ENCODE measurements around the gene INSR.
"Not testable (repeated sequence)": the region's sequence is repeated elsewhere in the genome, so short reads cannot be mapped to it uniquely, and the experiment has no call there.

Gene INSR

DNA sequence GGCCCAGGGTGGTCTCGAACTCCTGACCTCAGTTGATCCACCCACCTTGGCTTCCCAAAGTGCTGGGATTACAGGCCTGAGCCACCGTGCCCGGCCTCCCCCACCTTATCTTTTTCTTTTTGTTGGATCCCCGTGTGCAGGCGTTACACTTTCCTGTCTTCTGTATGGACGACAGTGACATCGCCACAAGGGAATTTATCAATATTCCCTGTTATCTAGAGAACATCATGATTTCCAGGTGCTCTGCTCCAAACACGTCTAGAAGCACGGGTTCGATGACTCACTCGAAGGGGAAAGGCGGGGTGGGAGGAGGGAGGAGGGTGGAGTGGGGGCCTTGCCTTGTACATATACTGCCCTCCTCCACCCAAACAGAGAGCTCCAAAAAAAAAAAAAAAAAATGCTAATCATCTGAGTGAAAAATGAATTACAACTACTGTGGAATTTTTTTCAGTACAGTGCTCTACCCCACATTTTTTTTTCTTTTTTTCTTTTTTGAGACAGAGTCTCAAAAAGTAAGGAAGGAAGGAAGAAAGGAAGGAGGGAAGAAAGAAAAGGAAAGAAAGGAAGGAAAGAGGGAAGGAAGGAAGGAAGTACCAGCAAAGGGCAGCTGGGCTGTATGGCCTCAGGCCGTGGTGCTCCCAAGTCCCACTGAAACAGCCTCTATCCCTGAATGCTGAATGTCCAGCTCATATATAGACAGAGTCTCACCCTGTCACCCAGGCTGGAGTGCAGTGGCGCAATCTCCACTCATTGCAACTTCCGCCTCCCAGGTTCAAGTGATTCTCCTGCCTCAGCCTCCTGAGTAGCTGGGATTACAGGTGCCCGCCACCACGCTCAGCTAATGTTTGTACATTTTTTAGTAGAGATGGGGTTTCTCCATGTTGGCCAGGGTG is 36.8 kb downstream of the INSR start:
- no peak for DNase-seq

DNA sequence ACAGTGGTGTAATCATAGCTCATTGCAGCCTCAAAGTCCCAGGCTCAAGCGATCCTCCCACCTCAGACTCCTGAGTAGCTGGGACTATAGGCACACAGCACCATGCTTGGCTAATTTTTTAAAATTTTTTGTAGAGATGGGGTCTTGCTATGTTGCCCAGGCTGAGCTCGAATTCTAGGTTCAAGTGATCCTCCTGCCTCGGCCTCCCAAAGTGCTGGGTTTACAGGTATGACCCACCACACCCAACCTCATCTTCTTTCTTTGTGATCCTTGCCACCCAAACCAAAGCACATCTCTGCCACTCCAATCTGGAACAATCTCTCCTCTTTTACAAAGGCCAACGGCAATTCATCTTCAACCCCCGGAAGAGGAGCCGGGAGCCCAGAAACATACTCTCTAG is 38.6 kb downstream of the INSR start:
- no peak for DNase-seq

DNA sequence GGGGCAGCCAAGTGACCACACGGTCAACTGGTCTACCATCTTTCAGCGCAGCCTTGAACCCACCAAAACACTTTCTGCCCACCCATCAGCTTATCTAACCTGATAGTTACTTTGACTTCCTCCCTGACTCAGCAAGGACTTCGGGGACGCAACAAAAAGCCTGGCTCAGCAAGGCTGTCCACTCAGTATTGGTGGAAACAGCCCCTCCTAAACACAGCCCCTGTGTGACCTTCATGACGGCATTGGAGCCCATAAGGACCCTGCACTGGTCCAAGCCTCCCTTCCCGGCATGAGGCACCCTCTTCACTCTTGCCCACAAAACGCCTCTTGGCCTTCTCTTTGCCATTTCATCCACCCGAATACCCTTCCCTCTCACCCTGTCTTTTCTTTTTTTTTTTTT is 39.1 kb downstream of the INSR start:
- no peak for DNase-seq

DNA sequence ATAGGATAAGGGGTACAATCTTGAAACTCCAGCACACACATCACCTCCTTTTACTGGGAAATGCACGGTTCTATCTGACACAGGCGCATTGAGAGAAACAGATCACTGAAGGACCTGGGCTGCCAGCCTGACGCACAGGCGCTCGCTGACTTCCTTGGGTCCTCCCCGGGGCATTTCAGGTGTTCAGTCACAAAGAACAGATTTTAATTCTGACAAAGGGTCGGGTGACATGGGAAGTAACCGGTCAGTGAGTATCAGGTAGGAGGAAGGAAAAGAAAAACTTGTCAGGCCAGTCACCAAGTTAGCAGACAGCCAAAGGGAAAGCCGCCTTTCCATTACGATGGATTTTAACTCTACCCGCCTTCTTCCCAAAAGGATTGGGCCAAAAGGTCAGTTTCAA is 39.6 kb downstream of the INSR start:
- DNase-seq: no peak

DNA sequence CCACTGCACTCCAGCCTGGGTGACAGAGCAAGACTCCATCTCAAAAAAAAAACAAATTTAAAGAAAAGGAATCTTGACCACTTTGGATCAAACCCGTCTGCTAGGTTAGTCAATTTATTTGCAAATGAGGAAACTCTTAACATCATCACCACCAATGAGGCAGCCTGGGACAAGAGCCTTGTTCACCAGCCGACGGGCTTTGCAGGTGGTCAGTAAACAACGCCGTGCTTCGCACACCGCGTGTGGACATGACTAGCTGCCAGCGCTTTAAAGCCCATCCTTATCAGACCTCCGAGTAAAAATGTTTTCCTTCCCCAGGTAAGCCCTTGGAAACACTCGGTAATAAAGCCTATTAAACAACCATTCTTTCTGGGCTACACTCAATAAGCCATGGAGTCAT is 41.9 kb downstream of the INSR start:
- no peak for DNase-seq

DNA sequence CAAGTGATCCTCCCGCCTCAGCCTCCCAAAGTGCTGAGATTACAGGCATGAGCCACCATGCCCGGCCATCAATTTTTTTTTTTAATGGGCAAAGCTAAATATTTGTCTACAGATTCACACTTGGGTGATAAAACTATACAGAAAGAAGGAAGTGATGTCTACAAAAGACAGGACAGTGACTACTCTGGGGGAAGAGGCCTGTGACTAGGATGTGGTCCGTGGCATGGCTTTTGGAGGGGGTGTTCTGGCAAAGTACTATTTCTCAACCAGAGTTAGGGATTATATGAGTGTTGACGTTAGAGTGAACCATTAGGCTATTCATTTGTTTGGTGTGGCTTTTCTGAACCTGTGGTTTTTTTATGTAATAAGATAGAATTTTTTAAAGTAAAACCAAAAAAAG is 42.7 kb downstream of the INSR start:
- DNase-seq: no peak

DNA sequence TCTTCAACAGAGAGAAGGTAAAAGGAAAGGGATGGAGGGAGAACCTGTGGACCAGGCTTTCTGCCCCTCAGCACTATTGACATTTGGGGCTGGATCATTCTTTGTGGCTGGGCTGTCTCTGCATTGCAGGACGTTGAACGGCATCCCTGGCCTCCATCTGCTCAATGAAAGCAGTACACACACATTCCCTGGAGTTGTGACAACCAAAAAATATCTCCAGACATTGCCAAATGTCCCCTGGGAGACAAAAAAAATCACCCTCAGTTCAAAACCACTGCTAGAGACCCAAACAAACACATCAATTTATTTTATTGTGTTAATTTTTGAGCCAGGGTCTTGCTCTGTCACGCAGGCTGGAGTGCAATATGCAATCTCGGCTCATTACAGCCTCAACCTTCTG is 43.3 kb downstream of the INSR start:
- no peak for DNase-seq

DNA sequence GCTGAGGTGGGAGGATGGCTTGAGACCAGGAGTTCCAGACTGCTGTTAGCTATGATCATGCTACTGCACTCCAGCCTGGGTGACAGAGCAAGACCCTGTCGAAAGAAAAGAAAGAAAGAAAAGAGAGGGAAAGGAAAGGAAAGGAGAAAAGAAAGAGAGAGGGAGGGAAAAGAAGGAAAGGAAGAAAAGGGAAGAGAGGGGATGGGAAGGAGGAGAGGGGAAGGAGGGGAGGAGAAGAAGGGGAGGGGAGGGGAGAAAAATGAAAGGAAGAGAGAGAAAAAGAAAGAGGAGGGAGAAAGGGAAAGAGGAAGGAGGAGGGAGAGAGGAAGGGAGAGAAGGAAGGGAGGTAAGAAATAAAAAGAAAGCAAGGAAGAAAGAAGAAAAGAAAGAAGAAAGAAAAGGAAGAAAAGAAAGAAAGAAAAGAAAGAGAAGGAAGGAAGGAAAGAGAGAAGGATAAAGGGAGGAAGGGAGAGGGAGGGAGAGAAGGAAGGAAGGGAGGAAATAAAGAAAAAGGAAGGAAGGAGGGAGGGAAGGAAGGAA is 44.1 kb downstream of the INSR start:
- no peak for DNase-seq

DNA sequence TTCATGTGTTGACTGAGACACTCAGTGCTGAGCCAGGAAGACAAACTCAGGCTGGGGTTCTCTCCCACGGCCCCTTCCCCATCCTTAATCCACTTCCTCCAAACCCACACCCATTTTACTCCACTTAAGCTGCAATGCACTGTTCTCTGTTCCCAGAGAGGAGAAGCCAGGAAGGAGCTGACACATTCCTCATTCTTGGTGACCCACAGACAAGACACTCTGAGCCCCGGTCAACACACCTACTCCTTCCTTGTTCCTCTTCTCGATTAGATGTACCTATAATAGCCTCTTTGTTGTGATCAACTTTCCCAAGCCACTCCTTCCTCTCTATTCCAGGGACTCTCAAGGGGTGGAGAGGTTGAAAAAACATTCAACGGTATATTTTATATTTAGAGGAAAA is 47.1 kb downstream of the INSR start:
- no peak for DNase-seq

DNA sequence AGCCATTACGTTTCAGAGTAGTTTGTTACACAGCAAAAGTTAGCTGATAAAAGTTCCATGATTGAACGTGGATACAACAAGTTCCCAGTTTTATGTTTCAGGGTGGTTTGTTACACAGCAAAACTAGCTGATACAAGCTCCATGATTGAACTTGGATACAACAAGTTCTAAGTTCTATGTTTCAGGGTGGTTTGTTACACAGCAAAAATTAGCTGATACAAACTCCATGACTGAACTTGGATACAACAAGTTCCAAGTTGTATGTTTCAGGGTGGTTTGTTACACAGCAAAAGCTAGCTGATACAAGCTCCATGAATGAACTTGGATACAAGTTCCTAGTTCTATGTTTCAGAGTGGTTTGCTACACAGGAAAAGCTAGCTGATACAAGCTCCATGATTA is 47.6 kb downstream of the INSR start:
- no peak for DNase-seq

DNA sequence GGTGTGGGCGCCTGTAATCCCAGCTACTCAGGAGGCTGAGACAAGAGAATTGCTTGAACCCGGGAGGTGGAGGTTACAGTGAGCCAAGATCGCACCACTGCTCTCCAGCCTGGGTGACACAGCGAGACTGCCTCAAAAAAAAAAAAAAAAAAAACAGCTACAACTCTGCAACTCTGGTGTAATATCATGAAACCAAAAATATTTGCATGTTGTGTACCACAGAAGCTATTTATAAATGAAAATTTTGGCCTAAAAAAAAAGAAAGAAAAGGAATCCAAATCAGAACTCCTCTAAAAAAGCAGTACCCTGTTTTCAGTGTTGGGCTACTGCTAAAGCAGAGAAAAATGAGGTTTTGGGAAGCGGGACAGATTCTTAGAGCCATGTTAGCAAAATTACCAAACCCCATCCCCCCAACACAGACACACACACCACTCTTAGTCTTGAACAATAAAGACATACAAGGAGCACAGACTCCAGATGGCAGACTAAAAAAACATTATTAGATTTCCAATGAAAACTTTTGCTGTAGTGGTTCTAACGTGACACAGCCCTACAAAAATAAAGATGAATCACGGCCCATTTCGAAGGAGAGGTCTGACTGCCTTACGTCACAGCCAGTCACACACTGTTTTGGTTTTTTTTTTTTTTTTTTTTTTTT is 51.5 kb downstream of the INSR start:
- no peak for DNase-seq

DNA sequence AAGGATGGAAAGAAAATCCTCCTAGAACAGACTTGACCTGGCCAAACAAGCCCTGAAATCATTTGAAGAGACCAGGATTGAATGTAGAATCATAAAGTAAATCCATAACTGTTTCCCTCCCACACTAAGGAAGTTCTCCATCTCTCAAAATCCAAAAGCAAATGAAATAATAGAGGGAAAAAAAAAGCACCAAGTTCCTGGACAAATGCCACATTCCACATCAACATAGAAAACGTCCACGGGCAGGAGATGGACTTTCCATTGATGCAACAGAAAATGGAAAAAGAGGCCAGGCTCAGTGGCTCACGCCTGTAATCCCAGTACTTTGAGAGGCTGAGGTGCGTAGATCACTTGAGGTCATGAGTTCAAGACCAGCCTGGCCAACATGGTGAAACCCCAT is 56.2 kb downstream of the INSR start:
- no peak for DNase-seq

DNA sequence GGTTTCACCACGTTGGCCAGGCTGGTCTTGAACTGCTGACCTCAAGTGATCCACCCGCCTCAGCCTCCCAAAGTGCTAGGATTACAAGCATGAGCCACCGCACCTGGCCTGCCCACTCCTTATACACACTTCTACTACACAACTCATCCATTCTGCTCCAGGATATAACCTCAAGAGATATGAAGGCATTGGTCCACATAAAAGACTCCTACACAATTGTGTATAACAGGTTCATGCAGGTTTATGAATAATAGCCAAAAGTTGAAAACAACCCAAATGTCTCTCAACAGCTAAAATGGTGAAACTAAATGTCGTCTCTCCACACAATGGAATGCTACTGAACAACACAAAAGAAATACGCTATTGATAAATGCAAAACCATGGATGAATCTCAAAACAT is 58.1 kb downstream of the INSR start:
- no peak for DNase-seq

DNA sequence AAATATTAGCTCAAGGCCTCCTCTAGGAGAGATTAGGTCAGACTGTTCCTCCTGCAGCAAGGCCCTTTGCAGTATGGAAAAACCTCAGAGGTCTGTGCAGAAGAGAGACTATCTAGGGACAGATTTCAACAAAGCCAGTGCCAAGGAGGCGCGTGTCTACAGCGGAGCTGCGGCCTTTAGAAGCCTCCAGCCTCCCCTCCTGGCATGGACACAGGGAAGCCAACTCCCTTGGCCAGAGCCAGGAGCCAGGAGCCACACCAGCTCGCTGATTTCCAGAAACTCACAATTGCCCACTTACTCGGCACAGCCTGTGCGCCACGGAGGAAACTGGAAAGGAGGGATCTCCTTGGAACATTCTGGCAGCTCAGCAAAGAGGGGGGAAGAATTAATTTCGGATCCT is 63.4 kb downstream of the INSR start:
- DNase-seq: no peak

DNA sequence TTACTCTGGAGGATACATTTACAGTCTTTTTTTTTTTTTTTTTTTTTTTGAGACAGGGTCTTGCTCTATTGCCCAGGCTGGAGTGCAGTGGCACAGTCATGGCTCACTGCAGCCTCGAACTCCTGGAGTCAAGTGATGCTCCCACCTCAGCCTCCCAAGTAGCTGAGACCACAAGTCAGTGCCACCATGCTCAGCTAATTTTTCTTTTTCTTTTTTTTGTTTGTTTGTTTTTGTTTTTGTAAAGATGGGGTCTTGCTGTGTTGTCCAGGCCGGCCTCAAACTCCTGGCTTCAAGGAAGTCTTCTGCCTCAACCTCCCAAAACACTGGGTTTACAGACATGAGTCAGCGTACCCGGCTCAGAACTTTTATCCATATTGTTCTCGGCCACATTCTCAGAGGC is 64.5 kb downstream of the INSR start:
- DNase-seq: no peak

DNA sequence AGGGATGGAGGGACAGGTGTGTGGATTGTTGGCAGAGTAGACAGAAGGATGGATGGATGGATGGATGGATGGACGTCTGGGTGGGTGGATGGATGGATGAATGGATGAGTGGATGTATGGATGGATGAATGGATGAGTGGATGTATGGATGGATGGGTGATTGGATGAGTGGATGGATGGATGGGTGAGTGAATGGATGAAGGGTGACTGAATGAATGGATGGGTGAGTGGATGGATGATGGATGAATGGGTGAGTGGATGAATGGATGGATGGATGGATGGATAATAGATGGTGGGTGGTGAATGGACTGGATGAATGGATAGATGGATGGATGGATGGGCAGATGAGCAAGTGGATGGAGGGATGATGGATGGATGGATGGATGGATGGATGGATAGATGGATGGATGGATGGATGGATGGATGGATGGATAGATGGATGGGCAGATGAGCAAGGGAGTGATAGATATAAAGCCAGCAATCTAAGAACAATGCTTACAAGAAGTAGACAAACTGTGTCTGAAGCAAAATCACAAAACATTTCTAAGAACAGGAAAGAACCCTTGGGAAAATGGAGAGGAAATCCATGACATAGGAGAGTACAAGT is 65.2 kb downstream of the INSR start:
- no peak for DNase-seq

DNA sequence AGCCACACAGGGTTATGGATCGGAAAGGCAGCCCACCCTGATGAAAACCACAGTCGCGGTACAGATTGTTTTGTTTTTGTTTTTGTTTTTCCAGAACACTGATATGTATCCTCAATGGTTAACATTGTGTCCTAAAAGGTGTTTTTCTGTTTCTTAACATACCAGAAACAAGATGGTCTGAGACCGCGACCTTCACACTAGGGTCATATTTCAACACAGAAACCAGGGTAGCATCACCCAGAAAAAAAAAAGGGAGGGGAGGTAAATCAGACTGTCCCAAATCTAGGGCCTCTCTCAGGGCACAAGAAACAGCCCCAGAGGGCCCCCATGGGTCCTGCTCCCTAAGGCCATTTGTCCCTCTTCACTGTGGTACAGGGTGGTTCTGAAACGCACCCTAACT is 66.5 kb downstream of the INSR start:
- no peak for DNase-seq

DNA sequence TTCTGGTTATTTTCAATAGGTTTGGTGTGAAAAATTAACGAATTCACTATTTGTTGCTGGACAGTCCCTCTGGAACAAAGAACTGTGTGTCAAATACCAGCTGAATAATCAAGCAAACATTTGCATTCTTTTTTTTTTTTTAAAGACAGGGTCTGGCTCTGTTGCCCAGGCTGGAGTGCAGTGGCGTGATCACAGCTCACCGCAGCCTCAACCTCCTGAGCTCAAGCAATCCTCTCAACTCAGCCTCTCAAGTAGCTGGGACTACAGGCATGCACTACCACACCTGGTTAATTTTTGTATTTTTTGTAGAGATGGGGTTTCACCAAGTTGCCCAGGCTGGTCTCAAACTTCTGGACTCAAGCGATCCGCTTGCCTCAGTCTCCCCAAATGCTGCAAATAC is 67.1 kb downstream of the INSR start:
- DNase-seq: not testable (repeated sequence)

DNA sequence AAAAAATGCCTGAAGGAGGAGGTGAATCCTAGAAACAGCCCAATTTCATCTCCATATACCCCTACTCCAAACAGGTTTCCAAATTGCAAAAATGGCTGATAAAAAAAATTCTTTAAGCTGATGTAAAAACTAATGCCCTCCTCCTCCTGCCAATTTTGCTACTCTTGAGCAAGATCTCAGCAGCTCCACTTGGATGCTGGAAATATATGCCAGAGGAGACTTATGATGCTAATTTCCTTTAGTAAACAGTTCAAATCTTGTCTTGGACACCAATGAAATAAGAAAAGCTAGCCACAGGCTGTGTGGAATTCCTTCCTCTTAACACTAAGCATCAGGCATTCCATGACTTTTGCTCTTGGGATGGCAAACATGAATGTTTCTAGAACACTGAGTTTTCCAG is 67.5 kb downstream of the INSR start:
- no peak for DNase-seq

DNA sequence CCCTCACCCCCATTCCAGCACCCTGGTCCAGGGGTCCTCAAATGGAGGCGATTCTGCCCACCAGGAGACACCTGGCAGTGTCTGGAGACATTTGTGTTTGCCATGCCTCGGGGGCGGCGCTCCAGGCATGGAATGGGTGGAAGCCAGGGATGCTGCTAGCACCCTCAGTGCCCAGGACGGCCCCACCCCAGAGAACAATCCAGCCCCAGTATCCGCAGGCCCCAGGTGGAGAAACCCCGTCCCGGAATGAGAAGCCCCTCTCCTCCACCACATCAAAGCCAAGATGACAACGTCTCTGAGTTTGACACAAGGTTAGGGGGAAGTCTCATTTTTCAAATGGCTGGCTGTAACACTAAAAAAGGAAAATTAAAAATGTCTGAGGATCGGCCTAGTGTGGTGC is 68.5 kb downstream of the INSR start:
- DNase-seq: no peak

DNA sequence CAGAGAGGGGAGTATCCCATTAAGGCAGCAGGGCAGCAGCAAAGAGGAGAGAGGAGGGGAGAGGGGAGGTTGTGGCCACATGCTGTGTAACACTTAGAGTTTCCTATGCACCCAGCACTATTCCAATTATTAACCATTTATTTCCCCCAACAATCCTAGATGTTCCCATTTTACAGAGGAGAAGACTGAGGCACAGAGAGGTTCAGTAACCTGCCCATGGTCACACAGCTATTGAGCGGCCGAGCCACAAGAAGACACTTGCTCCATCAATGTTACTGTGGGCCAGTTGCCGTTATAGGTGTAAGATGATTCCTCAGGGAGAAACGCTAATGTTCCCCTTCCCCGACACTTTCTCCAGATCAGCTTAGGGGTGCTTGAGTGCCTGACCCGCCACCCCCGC is 69.2 kb downstream of the INSR start:
- DNase-seq: no peak

DNA sequence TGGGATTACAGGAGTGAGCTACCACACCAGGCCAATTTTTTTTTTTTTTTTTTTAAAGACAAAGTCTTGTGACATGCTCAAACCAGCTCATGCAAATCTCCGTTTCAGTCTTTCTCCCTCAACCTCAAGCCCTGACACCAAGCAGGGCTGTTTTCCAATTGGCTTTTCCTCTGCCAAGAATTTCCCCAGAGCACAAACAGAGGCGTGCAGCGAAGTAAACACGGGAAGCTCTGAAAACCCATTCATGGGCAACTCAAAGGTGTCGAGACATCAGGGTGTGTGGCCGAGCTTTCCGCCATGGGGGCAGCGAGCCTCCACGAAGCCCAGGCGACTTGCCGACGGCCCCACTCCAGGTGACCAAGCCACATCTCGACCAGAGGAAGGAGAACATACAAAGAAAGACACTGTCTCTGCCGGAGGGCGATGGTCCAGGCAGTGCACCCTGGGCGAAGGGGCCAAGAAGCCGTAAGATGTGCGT is 70.0 kb downstream of the INSR start:
- DNase-seq: no peak

DNA sequence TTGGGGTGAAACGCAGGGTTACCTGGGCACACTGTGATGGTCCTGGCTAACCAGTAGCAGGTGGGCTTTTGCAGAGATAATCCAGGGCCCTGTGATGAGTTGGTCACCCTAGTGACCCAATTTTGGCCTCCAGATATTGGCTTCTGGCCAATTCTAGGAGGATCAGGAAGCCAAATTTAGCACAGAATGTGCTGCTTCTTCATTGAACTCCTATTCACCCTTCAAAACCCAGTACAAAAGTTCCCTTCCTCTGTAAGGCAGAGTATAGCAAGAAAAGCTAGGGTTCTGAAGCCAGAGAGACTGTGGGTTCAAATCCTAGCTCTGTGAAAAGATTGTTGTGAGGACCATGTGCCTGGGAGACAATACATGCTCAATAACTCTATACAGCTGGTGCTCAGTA is 70.8 kb downstream of the INSR start:
- DNase-seq: no peak

DNA sequence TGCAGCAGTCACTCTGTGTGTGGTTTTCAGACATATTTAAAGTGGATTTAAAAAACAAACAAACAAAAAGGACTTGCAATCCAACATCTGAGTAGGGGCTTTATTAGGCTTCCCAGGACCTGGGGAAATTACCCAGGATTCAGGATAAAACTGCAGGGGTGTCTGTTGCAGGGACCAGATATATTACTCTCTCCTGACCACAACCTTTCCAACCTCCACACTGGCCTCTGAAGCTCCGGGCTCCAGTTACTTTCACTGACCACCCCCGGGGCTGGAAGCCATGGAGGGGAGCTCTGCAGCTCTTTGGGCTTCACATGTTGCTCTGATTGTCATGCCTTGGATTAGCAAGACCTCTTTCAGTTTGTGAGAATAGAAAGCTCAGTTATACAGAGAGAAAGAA is 75.2 kb downstream of the INSR start:
- no peak for DNase-seq

Measured in activated CD4-positive, alpha-beta T cell treated with anti-CD3 and anti-CD28 coated beads, Interleukin-2, amount 50 U/mL, for 48 hours (primary cell).